Mesodermal cell (in vitro differentiated cells): ENCODE data around the gene FBXO47.

Experiments used
- H3K27ac ChIP-seq: 2 replicates; pipeline ENCODE4 v1.7.0; 2013; ENCODE audit warnings: mild to moderate bottlenecking, low read depth, low read length, moderate library complexity; ENCODE audit not compliant: severe bottlenecking
- H3K36me3 ChIP-seq: 2 replicates; pipeline ENCODE4 v1.7.1; 2013; ENCODE audit warnings: mild to moderate bottlenecking, low read length, moderate library complexity; ENCODE audit not compliant: control insufficient read depth, insufficient read depth
- H3K4me1 ChIP-seq: one replicate; pipeline ENCODE4 v1.7.1; 2013; ENCODE audit warnings: mild to moderate bottlenecking, low read length; ENCODE audit not compliant: insufficient read depth, control insufficient read depth, poor library complexity, severe bottlenecking
- H3K4me3 ChIP-seq: 2 replicates; pipeline ENCODE4 v1.7.0; 2013; ENCODE audit warnings: low read length, control low read depth, mild to moderate bottlenecking; ENCODE audit not compliant: insufficient read depth, poor library complexity, severe bottlenecking; ENCODE audit errors: extremely low read depth
- H3K9me3 ChIP-seq: 2 replicates; pipeline ENCODE4 v1.7.1; 2013; ENCODE audit warnings: mild to moderate bottlenecking, low read length, moderate library complexity; ENCODE audit not compliant: control insufficient read depth
- WGBS, 2 experiments: methylation state at CpG; one replicate each; pipeline ENCODE4 v1.1.5; 2013; ENCODE audit warnings: missing lambda C conversion rate in 2 of 2; ENCODE audit not compliant: insufficient coverage in 2 of 2; 5-methylcytosine and 5-hydroxymethylcytosine counted together

The FBXO47 gene

GRCh38 chr17:38899421-38899820 lies 67.8 kb downstream of the FBXO47 start:
- 88 to 100% methylated on average over 1 to 5 of the region's 5 CpGs for WGBS, 2 experiments
- no peak overlapping the region for H3K4me3 ChIP-seq
- H3K36me3 ChIP-seq, result peaks cover 75% of the 10 kb centered on the region
- H3K9me3 ChIP-seq, result no peaks in the 10 kb centered on the region
- peaks cover 38% of the 10 kb centered on the region for H3K4me1 ChIP-seq
- no peak overlapping the region for H3K27ac ChIP-seq

GRCh38 chr17:38898812-38899348 lies 68.3 kb downstream of the FBXO47 start:
- 92 to 94% methylated on average over 9 of the region's 11 CpGs for WGBS, 2 experiments
- H3K4me3 ChIP-seq, result no peak overlapping the region
- peaks cover 38% of the 10 kb centered on the region for H3K4me1 ChIP-seq
- no peaks in the 10 kb centered on the region for H3K9me3 ChIP-seq
- H3K27ac ChIP-seq, result peak overlapping the region; percentile 5
- peaks cover 74% of the 10 kb centered on the region for H3K36me3 ChIP-seq

- H3K4me3 ChIP-seq, result no peak overlapping the region
- no peaks in the 10 kb centered on the region for H3K9me3 ChIP-seq
- H3K4me1 ChIP-seq, result peaks cover 44% of the 10 kb centered on the region
- H3K27ac ChIP-seq, result no peak overlapping the region
- 78 to 83% methylated on average over 6 of the region's 9 CpGs for WGBS, 2 experiments
- peaks cover 68% of the 10 kb centered on the region for H3K36me3 ChIP-seq
Observed at GRCh38 chr17:38898291-38898679, 68.9 kb downstream of the FBXO47 start.

- H3K27ac ChIP-seq, result no peak overlapping the region
- H3K4me1 ChIP-seq, result peaks cover 49% of the 10 kb centered on the region
- peaks cover 69% of the 10 kb centered on the region for H3K36me3 ChIP-seq
- no peaks in the 10 kb centered on the region for H3K9me3 ChIP-seq
- H3K4me3 ChIP-seq, result no peak overlapping the region
- WGBS, 2 experiments, result 86 to 89% methylated on average over 11 to 12 of the region's 12 CpGs
Observed at GRCh38 chr17:38897671-38898290, 69.4 kb downstream of the FBXO47 start.

- H3K4me1 ChIP-seq, result peaks cover 55% of the 10 kb centered on the region
Observed at GRCh38 chr17:38897176-38897575, 70.0 kb downstream of the FBXO47 start.

GRCh38 chr17:38896346-38896954 lies 70.8 kb downstream of the FBXO47 start:
- 78 to 85% methylated on average over 11 of the region's 13 CpGs for WGBS, 2 experiments
- H3K36me3 ChIP-seq, result peaks cover 75% of the 10 kb centered on the region

More at GRCh38 chr17:38897176-38897575, 70.0 kb downstream of the FBXO47 start:
- Histone ChIP-seq H3K9me3 (no peaks in the 10 kb centered on the region), H3K36me3 (peaks cover 74% of the 10 kb centered on the region), H3K4me3 (no peak overlapping the region), H3K27ac (no peak overlapping the region)
- 90 to 91% methylated on average over 5 to 6 of the region's 6 CpGs for WGBS, 2 experiments

GRCh38 chr17:38894276-38894675 lies 72.9 kb downstream of the FBXO47 start:
- WGBS, 2 experiments, result 75 to 85% methylated on average over 6 to 7 of the region's 7 CpGs
- no peaks in the 10 kb centered on the region for H3K9me3 ChIP-seq
- H3K4me1 ChIP-seq, result peaks cover 38% of the 10 kb centered on the region
- H3K4me3 ChIP-seq, result no peak overlapping the region
- H3K27ac ChIP-seq, result no peak overlapping the region
- H3K36me3 ChIP-seq, result peaks cover 89% of the 10 kb centered on the region

More at GRCh38 chr17:38896346-38896954, 70.8 kb downstream of the FBXO47 start:
- H3K9me3 ChIP-seq, result no peaks in the 10 kb centered on the region
- H3K4me1 ChIP-seq, result peaks cover 48% of the 10 kb centered on the region
- H3K4me3 ChIP-seq, result no peak overlapping the region
- H3K27ac ChIP-seq, result peak overlapping the region; percentile 73

GRCh38 chr17:38893607-38894006 lies 73.6 kb downstream of the FBXO47 start:
- Histone ChIP-seq H3K4me3 (no peak overlapping the region), H3K36me3 (peaks cover 85% of the 10 kb centered on the region), H3K4me1 (peaks cover 32% of the 10 kb centered on the region), H3K9me3 (no peaks in the 10 kb centered on the region), H3K27ac (peak overlapping the region; percentile 41)
- 63 to 74% methylated on average over 4 to 6 of the region's 6 CpGs for WGBS, 2 experiments

- Histone ChIP-seq H3K4me1 (peaks cover 32% of the 10 kb centered on the region), H3K36me3 (peaks cover 85% of the 10 kb centered on the region), H3K9me3 (no peaks in the 10 kb centered on the region), H3K27ac (peak overlapping the region; percentile 41), H3K4me3 (no peak overlapping the region)
- WGBS, 2 experiments, result 90 to 98% methylated on average over 5 of the region's 5 CpGs
Observed at GRCh38 chr17:38893113-38893512, 74.1 kb downstream of the FBXO47 start.

GRCh38 chr17:38892620-38893019 lies 74.6 kb downstream of the FBXO47 start:
- Histone ChIP-seq H3K36me3 (peaks cover 83% of the 10 kb centered on the region), H3K4me1 (peaks cover 32% of the 10 kb centered on the region), H3K9me3 (no peaks in the 10 kb centered on the region), H3K27ac (no peak overlapping the region), H3K4me3 (no peak overlapping the region)
- WGBS, 2 experiments, result 88 to 97% methylated on average over 1 to 13 of the region's 13 CpGs

- Histone ChIP-seq H3K36me3 (peaks cover 83% of the 10 kb centered on the region), H3K4me3 (no peak overlapping the region), H3K27ac (no peak overlapping the region), H3K4me1 (peaks cover 32% of the 10 kb centered on the region), H3K9me3 (no peaks in the 10 kb centered on the region)
- 92 to 95% methylated on average over 3 of the region's 4 CpGs for WGBS, 2 experiments
Observed at GRCh38 chr17:38892083-38892482, 75.1 kb downstream of the FBXO47 start.
